Measurements from ENCODE around the gene USP25. TPM values are rescaled to one million over a fixed set of nuclear protein-coding genes. Genes with fewer than 3 reads are reported as not detected.

The USP25 gene
- total RNA-seq, 3 donors from 2014 or later (not counting 1 experiment from before 2014, with no cell fraction given): 67.0 to 95.4 (median 76.4) TPM

DNA sequence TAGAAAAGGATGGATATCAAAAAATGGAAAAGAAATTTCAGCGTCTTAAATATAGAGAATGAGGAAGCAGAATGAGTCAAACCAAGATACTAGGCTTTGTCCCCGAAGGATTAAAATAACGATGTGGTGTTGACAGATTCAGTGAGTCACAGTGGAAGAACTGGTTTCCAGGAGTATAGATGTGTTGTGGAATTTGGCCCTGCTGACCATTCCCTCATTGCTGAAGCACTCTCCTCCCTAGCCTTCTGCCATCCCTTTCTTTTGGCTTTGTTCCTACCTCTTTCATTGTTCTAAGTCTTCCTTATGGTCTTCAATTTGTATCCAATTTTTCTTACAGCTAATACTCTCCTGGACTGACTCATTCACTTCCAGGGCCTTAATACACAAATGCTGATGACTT lies 23.1 kb upstream of the USP25 start:
- intact Hi-C loops (cut with micrococcal nuclease): no loop called here
- no peaks in the 10 kb centered on the region for H3K4me1 Mint-ChIP-seq
- H3K4me3 Mint-ChIP-seq: no peak overlapping the region
- Histone ChIP-seq H3K27me3 (ENCODE audit: control insufficient read depth, insufficient read depth, low read length) (no peaks in the 10 kb centered on the region), H3K4me3 (ENCODE audit: low read length) (no peak overlapping the region), H3K27ac (ENCODE audit: low read length) (no peak overlapping the region), H3K36me3 (ENCODE audit: control insufficient read depth, insufficient read depth, low read length) (no peaks in the 10 kb centered on the region), H3K4me1 (ENCODE audit: control insufficient read depth, insufficient read depth, low read length) (no peaks in the 10 kb centered on the region), H3K9me3 (ENCODE audit: control insufficient read depth, insufficient read depth, low read length) (no peaks in the 10 kb centered on the region)
- no peak for DNase-seq
- no peaks in the 10 kb centered on the region for H3K9me3 Mint-ChIP-seq
- TF ChIP-seq, protein P1, sequence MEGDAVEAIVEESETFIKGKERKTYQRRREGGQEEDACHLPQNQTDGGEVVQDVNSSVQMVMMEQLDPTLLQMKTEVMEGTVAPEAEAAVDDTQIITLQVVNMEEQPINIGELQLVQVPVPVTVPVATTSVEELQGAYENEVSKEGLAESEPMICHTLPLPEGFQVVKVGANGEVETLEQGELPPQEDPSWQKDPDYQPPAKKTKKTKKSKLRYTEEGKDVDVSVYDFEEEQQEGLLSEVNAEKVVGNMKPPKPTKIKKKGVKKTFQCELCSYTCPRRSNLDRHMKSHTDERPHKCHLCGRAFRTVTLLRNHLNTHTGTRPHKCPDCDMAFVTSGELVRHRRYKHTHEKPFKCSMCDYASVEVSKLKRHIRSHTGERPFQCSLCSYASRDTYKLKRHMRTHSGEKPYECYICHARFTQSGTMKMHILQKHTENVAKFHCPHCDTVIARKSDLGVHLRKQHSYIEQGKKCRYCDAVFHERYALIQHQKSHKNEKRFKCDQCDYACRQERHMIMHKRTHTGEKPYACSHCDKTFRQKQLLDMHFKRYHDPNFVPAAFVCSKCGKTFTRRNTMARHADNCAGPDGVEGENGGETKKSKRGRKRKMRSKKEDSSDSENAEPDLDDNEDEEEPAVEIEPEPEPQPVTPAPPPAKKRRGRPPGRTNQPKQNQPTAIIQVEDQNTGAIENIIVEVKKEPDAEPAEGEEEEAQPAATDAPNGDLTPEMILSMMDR (IDR thresholded peaks at IDR 0.05): no peak
- no peaks in the 10 kb centered on the region for H3K36me3 Mint-ChIP-seq
- peaks cover 7 to 16% of the 10 kb centered on the region in 2 donors for H3K27me3 Mint-ChIP-seq (ENCODE audit: low read depth in 2 of 2)
- no peak for ATAC-seq
- H3K27ac Mint-ChIP-seq: no peak overlapping the region
- WGBS (ENCODE audit: insufficient coverage): 83% methylated on average over 3 of the region's 3 CpGs

DNA sequence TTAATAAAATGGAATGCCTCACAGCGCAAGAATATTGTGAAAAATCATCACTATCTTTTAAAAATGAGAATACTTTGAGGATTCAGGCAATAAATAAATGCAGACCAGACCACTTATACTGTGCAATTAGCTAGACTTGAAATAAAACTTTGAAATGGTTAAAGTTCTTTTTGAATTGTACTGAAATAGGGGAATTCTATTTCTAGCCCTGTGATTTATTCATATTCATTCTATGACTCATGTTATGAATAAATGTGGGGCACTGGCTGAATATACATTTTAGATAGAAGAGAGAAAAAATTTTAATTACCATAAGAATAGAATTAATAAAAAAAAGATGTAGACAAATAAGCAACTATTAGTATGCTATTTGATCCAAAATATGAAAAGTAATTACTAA lies 16.4 kb upstream of the USP25 start:
- intact Hi-C loops (cut with micrococcal nuclease): no loop called here
- no CpG with 5 or more reads among the region's 1 CpG for WGBS (ENCODE audit: insufficient coverage)
- Mint-ChIP-seq H3K4me3 (no peak overlapping the region), H3K4me1 (no peaks in the 10 kb centered on the region), H3K9me3 (no peaks in the 10 kb centered on the region), H3K36me3 (no peaks in the 10 kb centered on the region), H3K27ac (no peak overlapping the region), H3K27me3 (ENCODE audit: low read depth in 2 of 2) (peaks cover 7 to 25% of the 10 kb centered on the region in 2 donors)
- no peak overlapping the region for H3K27ac ChIP-seq (ENCODE audit: low read length)
- no peaks in the 10 kb centered on the region for H3K9me3 ChIP-seq (ENCODE audit: control insufficient read depth, insufficient read depth, low read length)
- H3K4me1 ChIP-seq (ENCODE audit: control insufficient read depth, insufficient read depth, low read length): no peaks in the 10 kb centered on the region
- no peak overlapping the region for H3K4me3 ChIP-seq (ENCODE audit: low read length)
- no peaks in the 10 kb centered on the region for H3K27me3 ChIP-seq (ENCODE audit: control insufficient read depth, insufficient read depth, low read length)
- no peaks in the 10 kb centered on the region for H3K36me3 ChIP-seq (ENCODE audit: control insufficient read depth, insufficient read depth, low read length)
- TF ChIP-seq, protein P1 (IDR thresholded peaks at IDR 0.05): no peak
- DNase-seq (no peak), ATAC-seq (no peak)

GRCh38 chr21:15718711-15719110 lies 11.1 kb upstream of the USP25 start:
- H3K4me3 ChIP-seq (ENCODE audit: low read length): no peak overlapping the region
- intact Hi-C loops (cut with micrococcal nuclease): no loop called here
- no peak overlapping the region for H3K4me3 Mint-ChIP-seq
- peaks cover 3 to 7% of the 10 kb centered on the region in 2 donors for H3K27me3 Mint-ChIP-seq (ENCODE audit: low read depth in 2 of 2)
- DNase-seq (no peak), ATAC-seq (no peak)
- TF ChIP-seq, protein P1 (IDR thresholded peaks at IDR 0.05): no peak
- H3K36me3 ChIP-seq (ENCODE audit: control insufficient read depth, insufficient read depth, low read length): no peaks in the 10 kb centered on the region
- H3K27ac Mint-ChIP-seq: no peak overlapping the region
- no peak overlapping the region for H3K27ac ChIP-seq (ENCODE audit: low read length)
- H3K9me3 Mint-ChIP-seq: peaks cover 0 to 2% of the 10 kb centered on the region in 2 donors
- H3K36me3 Mint-ChIP-seq: no peaks in the 10 kb centered on the region
- H3K9me3 ChIP-seq (ENCODE audit: control insufficient read depth, insufficient read depth, low read length): no peaks in the 10 kb centered on the region
- no peaks in the 10 kb centered on the region for H3K4me1 Mint-ChIP-seq
- H3K4me1 ChIP-seq (ENCODE audit: control insufficient read depth, insufficient read depth, low read length): no peaks in the 10 kb centered on the region
- H3K27me3 ChIP-seq (ENCODE audit: control insufficient read depth, insufficient read depth, low read length): no peaks in the 10 kb centered on the region

DNA sequence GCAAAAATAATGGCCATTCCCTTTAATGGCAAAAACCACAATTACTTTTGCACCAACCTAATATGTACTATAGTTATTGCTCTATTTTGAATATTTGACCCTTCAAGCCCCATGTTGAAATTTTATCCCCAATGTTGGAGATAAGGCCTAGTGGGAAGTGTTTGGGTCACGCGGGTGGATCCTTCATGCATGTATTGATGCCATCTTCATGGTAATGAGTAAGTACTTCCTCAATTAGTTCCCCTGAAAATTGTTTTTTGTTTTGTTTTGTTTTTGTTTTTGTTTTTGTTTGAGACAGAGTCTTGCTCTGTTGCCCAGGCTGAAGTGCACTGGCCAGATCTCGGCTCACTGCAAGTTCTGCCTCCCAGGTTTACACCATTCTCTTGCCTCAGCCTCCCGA lies 9.8 kb upstream of the USP25 start:
- Histone ChIP-seq H3K4me3 (ENCODE audit: low read length) (no peak overlapping the region), H3K9me3 (ENCODE audit: control insufficient read depth, insufficient read depth, low read length) (no peaks in the 10 kb centered on the region), H3K4me1 (ENCODE audit: control insufficient read depth, insufficient read depth, low read length) (no peaks in the 10 kb centered on the region), H3K36me3 (ENCODE audit: control insufficient read depth, insufficient read depth, low read length) (no peaks in the 10 kb centered on the region), H3K27me3 (ENCODE audit: control insufficient read depth, insufficient read depth, low read length) (no peaks in the 10 kb centered on the region), H3K27ac (ENCODE audit: low read length) (no peak overlapping the region)
- H3K27me3 Mint-ChIP-seq (ENCODE audit: low read depth in 2 of 2): peaks cover 3 to 7% of the 10 kb centered on the region in 2 donors
- TF ChIP-seq, protein P1 (IDR thresholded peaks at IDR 0.05): no peak
- DNase-seq (no peak), ATAC-seq (no peak)
- 98% methylated on average over 4 of the region's 4 CpGs for WGBS (ENCODE audit: insufficient coverage)
- H3K4me3 Mint-ChIP-seq: no peak overlapping the region
- H3K4me1 Mint-ChIP-seq: no peaks in the 10 kb centered on the region
- intact Hi-C loops (cut with micrococcal nuclease): no loop called here
- peaks cover 0 to 2% of the 10 kb centered on the region in 2 donors for H3K9me3 Mint-ChIP-seq
- no peaks in the 10 kb centered on the region for H3K36me3 Mint-ChIP-seq
- H3K27ac Mint-ChIP-seq: no peak overlapping the region
